Esophagus muscularis mucosa (tissue), 4 donors: ENCODE measurements around the gene KCNQ2.

Source experiments
- EP300 ChIP-seq: sonication (generic); formaldehyde crosslinking; IDR thresholded peaks from one replicate; pipeline ENCODE4 v1.6.1; 2017; ENCODE audit warnings: antibody characterized with exemption
- POLR2A ChIP-seq: fragments of 450-650 bp; IDR thresholded peaks from one replicate; pipeline ENCODE4 v1.6.1; 2017; ENCODE audit warnings: antibody characterized with exemption, moderate library complexity, mild to moderate bottlenecking, low read depth
- POLR2AphosphoS5 ChIP-seq, 2 donors: sonication (generic); formaldehyde crosslinking; IDR thresholded peaks; one replicate each; pipeline ENCODE4 v1.6.1; 2017; ENCODE audit warnings: antibody characterized with exemption in 2 of 2
- TF ChIP-seq, protein P1 (sequence below), 3 experiments: fragments of 200-600 bp in 2 of 3; fragments of 450-650 bp in 1 of 3; sonication (generic) in 2 of 3; IDR thresholded peaks; one replicate each; pipeline ENCODE4 v1.5.1; 2017 to 2019; ENCODE audit warnings: antibody characterized with exemption in 3 of 3, mild to moderate bottlenecking in 2 of 3, moderate library complexity in 1 of 3

GRCh38 chr20:63351326-63351700 lies 121.1 kb downstream of the KCNQ2 start:
- TF ChIP-seq, protein P1, sequence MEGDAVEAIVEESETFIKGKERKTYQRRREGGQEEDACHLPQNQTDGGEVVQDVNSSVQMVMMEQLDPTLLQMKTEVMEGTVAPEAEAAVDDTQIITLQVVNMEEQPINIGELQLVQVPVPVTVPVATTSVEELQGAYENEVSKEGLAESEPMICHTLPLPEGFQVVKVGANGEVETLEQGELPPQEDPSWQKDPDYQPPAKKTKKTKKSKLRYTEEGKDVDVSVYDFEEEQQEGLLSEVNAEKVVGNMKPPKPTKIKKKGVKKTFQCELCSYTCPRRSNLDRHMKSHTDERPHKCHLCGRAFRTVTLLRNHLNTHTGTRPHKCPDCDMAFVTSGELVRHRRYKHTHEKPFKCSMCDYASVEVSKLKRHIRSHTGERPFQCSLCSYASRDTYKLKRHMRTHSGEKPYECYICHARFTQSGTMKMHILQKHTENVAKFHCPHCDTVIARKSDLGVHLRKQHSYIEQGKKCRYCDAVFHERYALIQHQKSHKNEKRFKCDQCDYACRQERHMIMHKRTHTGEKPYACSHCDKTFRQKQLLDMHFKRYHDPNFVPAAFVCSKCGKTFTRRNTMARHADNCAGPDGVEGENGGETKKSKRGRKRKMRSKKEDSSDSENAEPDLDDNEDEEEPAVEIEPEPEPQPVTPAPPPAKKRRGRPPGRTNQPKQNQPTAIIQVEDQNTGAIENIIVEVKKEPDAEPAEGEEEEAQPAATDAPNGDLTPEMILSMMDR (IDR thresholded peaks at IDR 0.05) = no peak
- TF ChIP-seq POLR2AphosphoS5 (IDR thresholded peaks at IDR 0.05) = no peak
- no peak for TF ChIP-seq EP300
- no peak for TF ChIP-seq POLR2A
